NB4 (cell line): ENCODE measurements around the gene HCRTR1.

Experiments
- DNase-seq: peaks from one replicate; pipeline ENCODE4 v3.0.0; 2010; ENCODE audit warnings: low read depth
- H3K4me3 ChIP-seq: one replicate; pipeline ENCODE4 v1.5.1; 2011; ENCODE audit warnings: mild to moderate bottlenecking, low read depth, low read length, moderate library complexity
- MYC ChIP-seq: IDR thresholded peaks from 2 replicates; pipeline ENCODE4 v1.6.1; 2011; ENCODE audit warnings: low read depth, low read length
- POLR2A ChIP-seq: IDR thresholded peaks from 2 replicates; pipeline ENCODE4 v1.6.1; 2011; ENCODE audit warnings: mild to moderate bottlenecking; ENCODE audit not compliant: insufficient read length; ENCODE audit errors: extremely low read depth
- TF ChIP-seq, protein P1 (sequence below): IDR thresholded peaks from 2 replicates; pipeline ENCODE4 v1.6.1; 2011; ENCODE audit warnings: low read depth, low read length
- TF ChIP-seq, protein P2 (sequence below): IDR thresholded peaks from one replicate; pipeline ENCODE4 v1.5.1; 2012; ENCODE audit warnings: low read depth, low read length

The HCRTR1 gene

DNA sequence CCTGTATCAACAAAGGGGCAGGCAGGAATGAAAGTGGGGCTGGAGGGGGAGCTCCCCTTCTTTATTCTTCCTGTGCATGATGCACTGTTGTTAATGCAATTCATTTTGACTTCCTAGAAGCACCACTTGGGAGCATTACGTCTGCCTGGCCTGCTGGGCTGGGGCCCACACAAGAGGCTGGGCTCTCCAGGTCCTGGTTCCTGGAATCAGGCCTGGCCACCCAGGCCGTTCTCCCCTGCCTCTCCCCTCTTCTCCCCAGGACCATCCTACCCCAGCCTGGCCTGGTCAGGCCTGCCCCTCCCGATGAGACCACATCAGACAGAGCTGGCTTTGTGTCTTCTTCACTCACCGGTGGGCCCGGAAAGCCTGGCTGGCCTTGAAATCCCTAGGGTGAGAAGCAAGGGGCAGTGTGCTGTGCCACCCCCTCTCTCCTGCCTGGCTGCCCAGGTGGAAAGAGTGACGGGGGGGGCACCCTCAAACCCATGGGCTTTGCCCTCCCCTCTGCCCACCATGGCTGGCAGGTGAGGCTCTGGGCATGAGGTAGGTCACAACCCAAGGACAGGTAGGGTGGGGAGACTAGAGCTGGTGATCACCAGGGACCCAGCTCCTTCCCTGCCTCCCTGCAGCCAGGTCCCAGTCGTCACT lies 47.9 kb downstream of the HCRTR1 start:
- no peak overlapping the region for H3K4me3 ChIP-seq
- no peak for DNase-seq
- TF ChIP-seq MYC (no peak), POLR2A (no peak)
- TF ChIP-seq, protein P1, sequence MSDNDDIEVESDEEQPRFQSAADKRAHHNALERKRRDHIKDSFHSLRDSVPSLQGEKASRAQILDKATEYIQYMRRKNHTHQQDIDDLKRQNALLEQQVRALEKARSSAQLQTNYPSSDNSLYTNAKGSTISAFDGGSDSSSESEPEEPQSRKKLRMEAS = no peak
- TF ChIP-seq, protein P2, sequence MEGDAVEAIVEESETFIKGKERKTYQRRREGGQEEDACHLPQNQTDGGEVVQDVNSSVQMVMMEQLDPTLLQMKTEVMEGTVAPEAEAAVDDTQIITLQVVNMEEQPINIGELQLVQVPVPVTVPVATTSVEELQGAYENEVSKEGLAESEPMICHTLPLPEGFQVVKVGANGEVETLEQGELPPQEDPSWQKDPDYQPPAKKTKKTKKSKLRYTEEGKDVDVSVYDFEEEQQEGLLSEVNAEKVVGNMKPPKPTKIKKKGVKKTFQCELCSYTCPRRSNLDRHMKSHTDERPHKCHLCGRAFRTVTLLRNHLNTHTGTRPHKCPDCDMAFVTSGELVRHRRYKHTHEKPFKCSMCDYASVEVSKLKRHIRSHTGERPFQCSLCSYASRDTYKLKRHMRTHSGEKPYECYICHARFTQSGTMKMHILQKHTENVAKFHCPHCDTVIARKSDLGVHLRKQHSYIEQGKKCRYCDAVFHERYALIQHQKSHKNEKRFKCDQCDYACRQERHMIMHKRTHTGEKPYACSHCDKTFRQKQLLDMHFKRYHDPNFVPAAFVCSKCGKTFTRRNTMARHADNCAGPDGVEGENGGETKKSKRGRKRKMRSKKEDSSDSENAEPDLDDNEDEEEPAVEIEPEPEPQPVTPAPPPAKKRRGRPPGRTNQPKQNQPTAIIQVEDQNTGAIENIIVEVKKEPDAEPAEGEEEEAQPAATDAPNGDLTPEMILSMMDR = no peak

DNA sequence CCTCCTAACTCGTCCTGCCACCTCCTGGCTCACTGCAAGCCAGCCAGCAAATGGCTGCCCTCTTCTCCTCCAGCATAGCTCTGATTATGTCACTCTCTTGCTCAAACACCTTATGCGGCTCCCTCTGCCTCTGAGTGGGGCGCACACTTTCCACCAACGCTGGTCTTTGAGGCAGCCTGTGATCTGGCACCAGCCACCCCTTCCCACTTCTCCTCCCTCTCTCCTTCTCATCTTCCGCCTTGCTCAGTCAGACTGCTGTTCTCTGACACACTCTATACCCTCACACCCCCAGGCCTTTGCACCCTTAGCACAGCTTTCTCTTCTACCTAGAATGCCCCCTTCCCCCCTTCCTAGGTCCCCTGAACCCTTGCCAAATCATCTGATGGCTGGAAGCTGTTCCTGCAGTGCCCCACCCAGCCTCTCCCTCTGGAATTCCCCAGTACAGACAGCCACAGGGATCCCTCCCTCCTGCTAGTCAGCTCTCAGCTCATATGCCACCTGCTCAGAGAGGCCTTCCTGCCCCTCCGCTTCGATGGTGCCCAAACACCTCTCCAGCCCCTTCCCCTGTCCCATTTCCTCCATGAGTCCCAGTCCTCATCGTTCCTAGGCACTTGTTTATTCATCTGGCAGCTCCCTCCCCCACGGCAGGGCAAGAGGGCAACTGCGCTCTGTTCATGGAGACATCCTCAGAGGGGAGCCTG lies 48.9 kb downstream of the HCRTR1 start:
- H3K4me3 ChIP-seq = no peak overlapping the region
- peak; percentile 16 for DNase-seq
- TF ChIP-seq, protein P1 = no peak
- no peak for TF ChIP-seq POLR2A
- TF ChIP-seq MYC = no peak
- TF ChIP-seq, protein P2 = no peak

DNA sequence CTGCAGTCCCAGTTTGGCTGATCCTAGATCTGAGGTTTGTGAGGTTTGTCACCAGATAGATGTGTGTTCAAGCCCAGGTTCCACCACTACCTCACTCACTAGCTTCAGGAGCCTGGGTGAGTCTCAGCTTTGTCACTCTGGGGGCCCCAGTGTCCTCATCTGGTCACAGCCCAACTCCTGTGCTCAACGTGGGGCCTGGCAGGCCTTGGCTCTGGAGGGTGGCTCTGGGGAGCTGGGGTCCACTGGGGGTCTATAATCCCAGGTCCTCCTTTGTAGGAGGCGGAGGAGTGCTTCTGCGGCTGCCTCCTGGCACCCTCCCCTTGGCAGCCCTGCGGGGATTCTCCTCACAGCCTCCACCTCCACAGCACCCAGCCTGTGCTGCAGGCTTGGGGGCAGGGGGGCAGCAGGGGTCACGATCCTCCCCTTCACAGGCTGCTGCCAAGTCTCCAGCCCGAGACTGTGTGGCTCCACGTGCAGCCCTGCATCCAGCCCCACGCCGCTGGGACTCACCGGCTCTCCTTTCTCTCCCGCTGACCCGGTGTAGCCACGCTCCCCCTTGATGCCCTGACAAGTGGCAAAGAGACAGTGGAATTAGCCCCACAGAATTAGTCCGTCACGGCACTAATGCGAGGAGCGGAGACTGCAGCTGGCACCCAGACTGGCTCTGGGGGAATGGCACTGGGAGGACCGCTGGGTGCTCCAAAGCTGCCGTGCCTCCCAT lies 49.7 kb downstream of the HCRTR1 start:
- TF ChIP-seq, protein P1 = no peak
- TF ChIP-seq POLR2A = no peak

DNA sequence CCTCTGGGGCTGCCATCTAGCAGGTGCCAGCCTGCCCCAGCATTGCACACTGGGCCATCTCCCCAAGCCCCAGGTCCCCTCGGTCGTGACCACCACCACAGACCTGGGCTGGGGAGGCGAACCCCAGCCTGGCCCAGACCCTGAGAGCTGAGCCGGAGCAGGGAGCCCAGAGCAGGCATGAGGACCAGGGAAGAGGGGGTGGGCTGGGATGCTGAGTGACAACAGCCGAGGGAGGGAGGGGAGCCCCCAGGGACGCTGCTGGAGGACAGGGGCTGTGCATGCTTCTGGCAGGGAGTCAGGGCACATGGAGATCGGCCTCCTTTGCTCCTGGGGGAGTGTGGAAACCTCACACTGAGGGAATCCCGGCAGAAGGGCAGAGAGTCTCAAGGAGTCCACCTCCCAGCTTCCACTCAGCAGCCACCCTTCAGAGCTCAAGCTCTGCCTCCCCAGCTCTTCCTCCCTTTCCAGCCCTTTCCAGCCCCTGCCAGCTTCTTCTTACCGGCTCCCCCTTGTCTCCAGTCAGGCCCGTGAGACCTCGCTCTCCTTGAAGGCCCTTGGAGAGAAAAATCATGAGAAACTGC lies 50.9 kb downstream of the HCRTR1 start:
- DNase-seq = no peak
- TF ChIP-seq, protein P1 = no peak
- TF ChIP-seq POLR2A (no peak), MYC (no peak)
- TF ChIP-seq, protein P2 = no peak
- H3K4me3 ChIP-seq = no peak overlapping the region

More for the DNA sequence above, 49.7 kb downstream of the HCRTR1 start:
- H3K4me3 ChIP-seq = no peak overlapping the region
- DNase-seq = no peak

DNA sequence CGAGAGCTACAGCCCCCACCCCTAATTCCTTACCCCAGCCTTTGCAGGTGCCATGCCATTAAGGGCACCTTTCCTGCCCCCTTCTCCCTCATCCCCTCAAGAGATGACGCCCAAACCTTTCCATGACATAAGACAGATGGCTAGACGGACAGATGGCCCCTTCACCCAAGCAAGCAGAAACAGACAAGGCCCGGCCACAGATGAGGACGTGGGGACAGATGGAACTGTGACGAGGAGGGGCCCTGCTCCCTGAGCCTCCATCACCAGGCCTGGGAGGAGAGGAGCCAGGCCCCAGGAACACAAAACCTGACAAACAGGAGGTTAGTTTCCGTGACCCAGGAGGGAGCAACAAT lies 51.9 kb downstream of the HCRTR1 start:
- TF ChIP-seq POLR2A (no peak), MYC (no peak)
- TF ChIP-seq, protein P1 = no peak
- TF ChIP-seq, protein P2 = no peak
- H3K4me3 ChIP-seq = no peak overlapping the region
- DNase-seq = no peak

DNA sequence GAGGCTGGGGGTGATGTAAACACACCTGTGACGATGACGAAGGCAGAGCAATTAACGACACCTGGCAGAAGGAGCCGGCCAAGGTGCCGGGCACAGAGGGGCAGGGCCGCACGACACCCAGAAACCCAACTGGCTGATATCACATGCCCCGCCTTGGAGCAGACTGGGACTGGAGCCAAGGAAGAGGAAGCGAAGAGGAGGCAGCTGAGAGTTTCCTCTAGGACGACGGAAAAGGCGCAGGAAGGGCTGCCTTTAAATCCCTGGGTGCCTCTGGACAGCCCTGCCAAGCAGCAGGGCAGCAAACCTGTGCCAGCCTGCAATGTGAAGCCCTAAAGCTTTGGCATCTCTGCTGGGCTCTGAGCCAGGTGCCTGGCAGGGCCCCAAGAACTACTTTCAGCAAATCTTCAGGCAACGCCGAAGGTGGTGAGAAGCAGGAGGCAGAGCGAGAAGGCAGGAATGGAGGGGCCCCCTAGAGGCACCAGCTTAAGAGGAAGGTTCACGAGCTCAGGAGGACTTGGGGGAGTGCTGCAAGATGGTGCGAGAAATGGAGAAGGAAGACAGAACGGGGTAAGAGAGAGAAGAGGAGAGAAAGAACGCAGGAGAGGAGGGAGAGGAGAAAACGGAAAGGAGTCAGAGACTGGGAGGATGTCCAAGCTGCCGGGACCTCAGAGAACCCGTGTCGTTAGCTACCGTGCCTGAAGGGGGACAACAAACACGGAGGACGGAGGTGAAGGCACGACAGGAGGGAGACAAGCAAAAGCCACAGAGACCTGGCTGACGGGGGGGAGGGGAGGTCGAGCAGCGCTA lies 52.5 kb downstream of the HCRTR1 start:
- no peak overlapping the region for H3K4me3 ChIP-seq
- TF ChIP-seq, protein P1 = no peak
- TF ChIP-seq, protein P2 = peak; percentile 2
- DNase-seq = peak; percentile 34
